Suprapubic skin (tissue), 3 donors: ENCODE data around the gene FSIP2.

ENCODE experiments used
- CTCF ChIP-seq, 2 donors: fragments of 200-600 bp in 1 of 2; fragments of 450-650 bp in 1 of 2; sonication (generic) in 1 of 2; IDR thresholded peaks; one replicate each; pipeline ENCODE4 v1.5.1; 2016 to 2019; ENCODE audit warnings: antibody characterized with exemption in 2 of 2, mild to moderate bottlenecking in 1 of 2, moderate library complexity in 1 of 2
- POLR2AphosphoS5 ChIP-seq, 3 donors: sonication (generic); formaldehyde crosslinking; IDR thresholded peaks; one replicate each; pipeline ENCODE4 v1.6.1; 2017; ENCODE audit warnings: antibody characterized with exemption in 3 of 3

GRCh38 chr2:185802926-185803325 is 64.3 kb downstream of the FSIP2 start:
- TF ChIP-seq CTCF (IDR thresholded peaks at IDR 0.05): no peak
- TF ChIP-seq POLR2AphosphoS5 (IDR thresholded peaks at IDR 0.05): no peak
